VCaP (cell line): ENCODE results near the gene ZBTB20.

Experiments
- H3K27ac ChIP-seq: fragments of 450-650 bp; 2 replicates; pipeline ENCODE4 v1.5.1; 2017
- TF ChIP-seq, protein P1 (sequence below): fragments of 450-650 bp; conservative IDR thresholded peaks from 2 replicates; pipeline ENCODE4 v1.5.1; 2017; ENCODE audit warnings: mild to moderate bottlenecking, moderate library complexity

Gene ZBTB20

DNA sequence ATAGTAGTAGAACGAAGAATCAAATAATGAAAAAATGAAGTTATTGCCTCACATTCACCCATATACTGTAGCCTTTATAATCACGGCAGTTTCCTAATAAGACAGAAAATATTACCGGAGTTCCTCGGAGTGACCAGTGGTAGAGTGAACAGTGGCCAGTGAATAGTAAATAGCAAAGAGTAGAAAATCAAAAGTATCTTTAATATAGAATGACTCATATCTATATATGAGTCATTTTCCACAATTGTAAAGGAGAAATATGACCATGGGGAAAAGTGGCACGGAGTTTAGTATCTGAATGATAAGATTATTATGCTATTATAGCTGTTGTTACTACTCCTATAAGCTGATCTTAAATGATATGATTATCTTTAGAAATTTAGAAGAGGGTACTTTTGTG, 38.5 kb downstream of the ZBTB20 start:
- no peak overlapping the region for H3K27ac ChIP-seq
- TF ChIP-seq, protein P1, sequence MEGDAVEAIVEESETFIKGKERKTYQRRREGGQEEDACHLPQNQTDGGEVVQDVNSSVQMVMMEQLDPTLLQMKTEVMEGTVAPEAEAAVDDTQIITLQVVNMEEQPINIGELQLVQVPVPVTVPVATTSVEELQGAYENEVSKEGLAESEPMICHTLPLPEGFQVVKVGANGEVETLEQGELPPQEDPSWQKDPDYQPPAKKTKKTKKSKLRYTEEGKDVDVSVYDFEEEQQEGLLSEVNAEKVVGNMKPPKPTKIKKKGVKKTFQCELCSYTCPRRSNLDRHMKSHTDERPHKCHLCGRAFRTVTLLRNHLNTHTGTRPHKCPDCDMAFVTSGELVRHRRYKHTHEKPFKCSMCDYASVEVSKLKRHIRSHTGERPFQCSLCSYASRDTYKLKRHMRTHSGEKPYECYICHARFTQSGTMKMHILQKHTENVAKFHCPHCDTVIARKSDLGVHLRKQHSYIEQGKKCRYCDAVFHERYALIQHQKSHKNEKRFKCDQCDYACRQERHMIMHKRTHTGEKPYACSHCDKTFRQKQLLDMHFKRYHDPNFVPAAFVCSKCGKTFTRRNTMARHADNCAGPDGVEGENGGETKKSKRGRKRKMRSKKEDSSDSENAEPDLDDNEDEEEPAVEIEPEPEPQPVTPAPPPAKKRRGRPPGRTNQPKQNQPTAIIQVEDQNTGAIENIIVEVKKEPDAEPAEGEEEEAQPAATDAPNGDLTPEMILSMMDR = no peak

- H3K27ac ChIP-seq = no peak overlapping the region
- TF ChIP-seq, protein P1 = no peak
Observed at GRCh38 chr3:115102046-115102445, 45.0 kb downstream of the ZBTB20 start.

DNA sequence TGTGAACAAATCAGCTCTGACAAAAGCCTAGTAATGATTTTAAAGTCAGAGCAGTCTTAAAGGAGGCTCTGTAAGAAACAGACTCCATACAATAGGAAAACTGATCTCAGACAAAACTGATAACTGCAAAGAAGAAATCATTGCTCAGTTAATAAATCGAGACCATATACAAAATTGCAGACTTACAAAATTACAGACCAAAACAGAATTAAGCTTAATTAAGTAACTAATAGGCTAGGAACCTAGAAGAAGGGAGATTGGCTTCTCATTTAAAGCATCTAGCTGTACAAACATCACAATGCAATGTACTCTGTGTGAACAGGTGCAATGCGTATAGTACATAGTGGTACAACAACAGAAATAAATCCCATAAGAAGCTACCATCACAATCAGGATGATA, 46.3 kb downstream of the ZBTB20 start:
- H3K27ac ChIP-seq = peak overlapping the region; percentile 66
- TF ChIP-seq, protein P1 = no peak

GRCh38 chr3:115099986-115100571, 47.0 kb downstream of the ZBTB20 start:
- TF ChIP-seq, protein P1 = no peak
- H3K27ac ChIP-seq = peak overlapping the region; percentile 66

- H3K27ac ChIP-seq = peak overlapping the region; percentile 66
- TF ChIP-seq, protein P1 = no peak
Observed at GRCh38 chr3:115099134-115099985, 47.7 kb downstream of the ZBTB20 start.

GRCh38 chr3:115098354-115099073, 48.6 kb downstream of the ZBTB20 start:
- no peak overlapping the region for H3K27ac ChIP-seq
- TF ChIP-seq, protein P1 = no peak

- no peak overlapping the region for H3K27ac ChIP-seq
- TF ChIP-seq, protein P1 = no peak
Observed at GRCh38 chr3:115095236-115095635, 51.9 kb downstream of the ZBTB20 start.
